Panc1 (cell line): ENCODE measurements around the gene RASA3.

Experiments
- POLR2AphosphoS5 ChIP-seq: IDR thresholded peaks from 2 replicates; pipeline ENCODE4 v1.6.1; 2012; ENCODE audit warnings: mild to moderate bottlenecking, low read depth, low read length, moderate library complexity
- SIN3A ChIP-seq: IDR thresholded peaks from 2 replicates; pipeline ENCODE4 v1.6.1; 2012; ENCODE audit warnings: low read depth, mild to moderate bottlenecking, low read length, moderate library complexity, borderline replicate concordance; ENCODE audit not compliant: insufficient read depth
- TF ChIP-seq, protein P1 (sequence below): fragments of 450-650 bp; IDR thresholded peaks from 2 replicates; pipeline ENCODE4 v1.5.1; 2017; ENCODE audit warnings: mild to moderate bottlenecking
- TF ChIP-seq, protein P2 (sequence below), 2 experiments: IDR thresholded peaks; 2 replicates each; pipeline ENCODE4 v1.6.1; 2011 to 2012; ENCODE audit warnings: low read depth in 2 of 2, control low read depth in 1 of 2, low read length in 1 of 2, mild to moderate bottlenecking in 1 of 2, moderate library complexity in 1 of 2; ENCODE audit not compliant: insufficient read depth in 1 of 2

DNA sequence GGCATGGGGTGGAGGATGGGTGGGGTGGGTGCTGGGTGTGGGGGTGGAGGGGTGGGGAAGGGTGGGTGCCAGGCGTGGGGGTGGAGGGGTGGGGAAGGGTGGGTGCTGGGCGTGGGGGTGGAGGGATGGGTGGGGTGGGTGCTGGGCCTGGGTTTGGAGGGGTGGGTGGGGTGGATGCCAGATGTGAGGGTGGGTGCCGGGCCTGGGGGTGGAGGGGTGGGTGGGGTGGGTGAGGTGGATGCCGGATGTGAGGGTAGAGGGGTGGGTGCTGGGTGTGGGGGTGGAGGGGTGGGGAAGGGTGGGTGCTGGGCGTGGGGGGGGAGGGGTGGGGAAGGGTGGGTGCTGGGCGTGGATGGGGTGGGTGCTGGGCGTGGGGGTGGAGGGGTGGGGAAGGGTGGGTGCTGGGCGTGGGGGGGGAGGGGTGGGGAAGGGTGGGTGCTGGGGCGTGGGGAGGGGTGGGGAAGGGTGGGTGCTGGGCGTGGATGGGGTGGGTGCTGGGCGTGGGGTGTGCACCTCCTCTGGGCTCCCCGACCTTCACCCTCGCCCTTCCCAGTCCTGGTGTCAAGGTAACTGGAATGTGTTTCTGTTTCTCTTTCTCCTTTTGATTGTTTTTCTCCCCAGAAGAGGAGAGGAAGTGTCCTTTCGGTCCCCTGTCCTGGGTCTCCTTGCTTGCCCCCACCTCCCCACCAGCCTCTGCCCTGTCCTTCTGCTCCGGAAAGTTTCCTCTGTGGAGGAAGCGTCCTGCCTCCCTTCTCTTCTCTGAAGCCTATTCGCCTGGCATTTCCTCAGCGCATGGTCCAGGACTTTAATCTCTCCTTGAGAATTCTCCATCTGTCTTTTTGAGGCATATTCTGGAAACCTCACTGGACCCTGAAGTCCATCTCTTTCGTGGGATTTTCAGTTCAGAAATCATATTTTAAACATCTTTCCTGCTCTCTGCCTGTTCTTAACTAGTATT, 23.8 kb upstream of the RASA3 start:
- TF ChIP-seq, protein P1, sequence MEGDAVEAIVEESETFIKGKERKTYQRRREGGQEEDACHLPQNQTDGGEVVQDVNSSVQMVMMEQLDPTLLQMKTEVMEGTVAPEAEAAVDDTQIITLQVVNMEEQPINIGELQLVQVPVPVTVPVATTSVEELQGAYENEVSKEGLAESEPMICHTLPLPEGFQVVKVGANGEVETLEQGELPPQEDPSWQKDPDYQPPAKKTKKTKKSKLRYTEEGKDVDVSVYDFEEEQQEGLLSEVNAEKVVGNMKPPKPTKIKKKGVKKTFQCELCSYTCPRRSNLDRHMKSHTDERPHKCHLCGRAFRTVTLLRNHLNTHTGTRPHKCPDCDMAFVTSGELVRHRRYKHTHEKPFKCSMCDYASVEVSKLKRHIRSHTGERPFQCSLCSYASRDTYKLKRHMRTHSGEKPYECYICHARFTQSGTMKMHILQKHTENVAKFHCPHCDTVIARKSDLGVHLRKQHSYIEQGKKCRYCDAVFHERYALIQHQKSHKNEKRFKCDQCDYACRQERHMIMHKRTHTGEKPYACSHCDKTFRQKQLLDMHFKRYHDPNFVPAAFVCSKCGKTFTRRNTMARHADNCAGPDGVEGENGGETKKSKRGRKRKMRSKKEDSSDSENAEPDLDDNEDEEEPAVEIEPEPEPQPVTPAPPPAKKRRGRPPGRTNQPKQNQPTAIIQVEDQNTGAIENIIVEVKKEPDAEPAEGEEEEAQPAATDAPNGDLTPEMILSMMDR, result no peak
- TF ChIP-seq POLR2AphosphoS5, result no peak
- TF ChIP-seq, protein P2, sequence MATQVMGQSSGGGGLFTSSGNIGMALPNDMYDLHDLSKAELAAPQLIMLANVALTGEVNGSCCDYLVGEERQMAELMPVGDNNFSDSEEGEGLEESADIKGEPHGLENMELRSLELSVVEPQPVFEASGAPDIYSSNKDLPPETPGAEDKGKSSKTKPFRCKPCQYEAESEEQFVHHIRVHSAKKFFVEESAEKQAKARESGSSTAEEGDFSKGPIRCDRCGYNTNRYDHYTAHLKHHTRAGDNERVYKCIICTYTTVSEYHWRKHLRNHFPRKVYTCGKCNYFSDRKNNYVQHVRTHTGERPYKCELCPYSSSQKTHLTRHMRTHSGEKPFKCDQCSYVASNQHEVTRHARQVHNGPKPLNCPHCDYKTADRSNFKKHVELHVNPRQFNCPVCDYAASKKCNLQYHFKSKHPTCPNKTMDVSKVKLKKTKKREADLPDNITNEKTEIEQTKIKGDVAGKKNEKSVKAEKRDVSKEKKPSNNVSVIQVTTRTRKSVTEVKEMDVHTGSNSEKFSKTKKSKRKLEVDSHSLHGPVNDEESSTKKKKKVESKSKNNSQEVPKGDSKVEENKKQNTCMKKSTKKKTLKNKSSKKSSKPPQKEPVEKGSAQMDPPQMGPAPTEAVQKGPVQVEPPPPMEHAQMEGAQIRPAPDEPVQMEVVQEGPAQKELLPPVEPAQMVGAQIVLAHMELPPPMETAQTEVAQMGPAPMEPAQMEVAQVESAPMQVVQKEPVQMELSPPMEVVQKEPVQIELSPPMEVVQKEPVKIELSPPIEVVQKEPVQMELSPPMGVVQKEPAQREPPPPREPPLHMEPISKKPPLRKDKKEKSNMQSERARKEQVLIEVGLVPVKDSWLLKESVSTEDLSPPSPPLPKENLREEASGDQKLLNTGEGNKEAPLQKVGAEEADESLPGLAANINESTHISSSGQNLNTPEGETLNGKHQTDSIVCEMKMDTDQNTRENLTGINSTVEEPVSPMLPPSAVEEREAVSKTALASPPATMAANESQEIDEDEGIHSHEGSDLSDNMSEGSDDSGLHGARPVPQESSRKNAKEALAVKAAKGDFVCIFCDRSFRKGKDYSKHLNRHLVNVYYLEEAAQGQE (IDR thresholded peaks at IDR 0.05; ENCODE audit: insufficient read depth in 1 of 2, low read depth in 2 of 2, low read length in 1 of 2), result no peak
- TF ChIP-seq SIN3A, result no peak
